ENCODE data around the gene BPIFA3. TPM values are rescaled to one million over a fixed set of nuclear protein-coding genes. Genes with fewer than 3 reads are reported as not detected.
"Not testable (repeated sequence)": the region's sequence is repeated elsewhere in the genome, so short reads cannot be mapped to it uniquely, and the experiment has no call there.

Gene BPIFA3
- total RNA-seq, result not detected

DNA sequence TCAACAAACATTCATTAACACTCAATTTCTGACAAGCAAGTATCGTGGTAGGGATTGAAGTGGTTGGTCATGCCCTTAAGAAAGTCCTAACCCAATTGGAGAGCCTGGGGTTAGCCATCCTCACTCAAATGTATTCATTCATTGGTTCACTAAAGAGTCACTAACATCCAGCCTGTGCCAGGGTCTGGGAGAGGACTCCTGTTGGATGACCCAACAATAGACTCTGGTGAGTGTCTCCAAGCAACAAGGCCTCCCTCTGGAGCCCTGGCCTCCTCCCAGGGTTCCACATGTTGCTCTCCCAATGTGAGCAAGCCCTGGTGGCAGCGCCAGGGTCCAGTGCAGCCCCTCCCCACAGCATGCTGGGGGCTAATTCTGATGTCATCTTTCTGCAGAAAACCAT lies at the start of gene BPIFA3:
BPIFA3 (plus strand) TSS at position 301 of the 400 bp plus-strand sequence. CDS start 185 bp downstream, outside the sequence.
- Mint-ChIP-seq H3K27ac (no peak within 1 kb of the TSS), H3K9me3 (no peaks in the 10 kb centered on the region), H3K36me3 (no peaks in the 10 kb centered on the region), H3K4me3 (no peak within 1 kb of the TSS), H3K27me3 (peaks cover 22% of the 10 kb centered on the region), H3K4me1 (ENCODE audit: low read depth) (no peaks in the 10 kb centered on the region)
- ChIA-PET CTCF (no interaction called here), POLR2A (no interaction called here)
- no peak for DNase-seq
- intact Hi-C loops (cut with micrococcal nuclease), result no loop called here

- intact Hi-C loops (cut with micrococcal nuclease), result no loop called here
- POLR2A ChIA-PET, result no interaction called here
- H3K36me3 Mint-ChIP-seq, result peaks cover 9% of the 10 kb centered on the region
- H3K4me3 Mint-ChIP-seq, result no peak within 1 kb of the TSS
- peaks cover 9% of the 10 kb centered on the region for H3K27me3 Mint-ChIP-seq
- H3K4me1 Mint-ChIP-seq (ENCODE audit: low read depth), result no peaks in the 10 kb centered on the region
- no peak within 1 kb of the TSS for H3K27ac Mint-ChIP-seq
- DNase-seq, result no peak
- CTCF ChIA-PET, result interaction anchor here (0.6 kb wide), 1 partner anchor 342 kb away, joined by 3 read pairs; no protein-coding TSS in a partner anchor
- H3K9me3 Mint-ChIP-seq, result peaks cover 14% of the 10 kb centered on the region
These were observed 49.3 kb upstream of the BPIFA3 start, which contains the start of gene BPIFA2 for GRCh38 chr20:33167859-33168258. Gene BPIFA2, plus strand, starts transcription at chr20:33168159. Its CDS starts 987 bp downstream, at chr20:33169146.

DNA sequence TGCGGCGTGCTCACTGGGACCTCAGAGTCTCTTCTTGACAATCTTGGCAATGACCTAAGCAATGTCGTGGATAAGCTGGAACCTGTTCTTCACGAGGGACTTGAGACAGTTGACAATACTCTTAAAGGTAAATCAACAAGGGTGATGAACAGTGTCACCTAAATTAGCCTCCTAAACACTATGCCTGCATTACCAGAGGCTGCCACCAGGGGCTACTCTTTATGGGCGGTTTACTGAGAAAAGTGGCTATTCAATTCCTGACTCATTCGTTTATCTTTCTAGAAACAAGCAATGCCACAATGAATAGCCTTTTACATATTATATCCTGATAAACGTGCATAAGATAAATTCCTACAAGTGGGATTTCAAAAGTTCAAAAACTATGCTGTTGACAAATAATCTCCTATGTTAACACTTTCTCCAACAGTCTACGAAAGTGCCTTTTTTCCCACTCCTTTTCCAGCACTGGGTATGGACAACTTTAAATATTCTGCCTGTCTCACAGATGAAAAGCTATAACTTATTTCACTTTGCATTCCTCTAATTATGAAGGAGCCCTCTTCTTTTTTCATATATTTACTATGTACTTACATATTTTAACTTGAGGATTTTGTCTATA lies 47.9 kb upstream of the BPIFA3 start:
- Mint-ChIP-seq H3K9me3 (peaks cover 14% of the 10 kb centered on the region), H3K27me3 (peaks cover 9% of the 10 kb centered on the region), H3K27ac (no peak overlapping the region), H3K36me3 (peaks cover 9% of the 10 kb centered on the region), H3K4me1 (ENCODE audit: low read depth) (no peaks in the 10 kb centered on the region), H3K4me3 (no peak overlapping the region)
- ChIA-PET POLR2A (no interaction called here), CTCF (interaction anchor here (0.7 to 1.0 kb wide), 4 partner anchors 33 to 40 kb away, joined by 3 read pairs; no protein-coding TSS in a partner anchor)
- intact Hi-C loops (cut with micrococcal nuclease), result no loop called here
- DNase-seq, result peak; percentile 45

DNA sequence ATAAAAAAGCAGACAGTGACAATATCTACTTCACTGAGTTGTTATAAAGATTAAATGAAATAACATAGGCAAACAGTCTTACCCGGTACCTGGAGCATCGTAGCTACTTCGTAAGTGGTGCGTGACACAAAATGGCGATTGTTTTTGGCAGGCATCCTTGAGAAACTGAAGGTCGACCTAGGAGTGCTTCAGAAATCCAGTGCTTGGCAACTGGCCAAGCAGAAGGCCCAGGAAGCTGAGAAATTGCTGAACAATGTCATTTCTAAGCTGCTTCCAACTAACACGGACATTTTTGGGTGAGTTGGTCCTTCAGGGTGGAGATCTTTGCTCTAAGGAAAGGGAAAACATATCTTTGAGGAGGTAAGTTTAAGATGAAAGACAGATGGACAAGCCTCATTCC lies 44.4 kb upstream of the BPIFA3 start:
- CTCF ChIA-PET, result no interaction called here
- Mint-ChIP-seq H3K27me3 (peaks cover 6% of the 10 kb centered on the region), H3K4me3 (no peak overlapping the region), H3K4me1 (ENCODE audit: low read depth) (no peaks in the 10 kb centered on the region), H3K36me3 (peaks cover 9% of the 10 kb centered on the region), H3K27ac (no peak overlapping the region), H3K9me3 (peaks cover 14% of the 10 kb centered on the region)
- POLR2A ChIA-PET, result no interaction called here
- intact Hi-C loops (cut with micrococcal nuclease), result no loop called here
- DNase-seq, result no peak

DNA sequence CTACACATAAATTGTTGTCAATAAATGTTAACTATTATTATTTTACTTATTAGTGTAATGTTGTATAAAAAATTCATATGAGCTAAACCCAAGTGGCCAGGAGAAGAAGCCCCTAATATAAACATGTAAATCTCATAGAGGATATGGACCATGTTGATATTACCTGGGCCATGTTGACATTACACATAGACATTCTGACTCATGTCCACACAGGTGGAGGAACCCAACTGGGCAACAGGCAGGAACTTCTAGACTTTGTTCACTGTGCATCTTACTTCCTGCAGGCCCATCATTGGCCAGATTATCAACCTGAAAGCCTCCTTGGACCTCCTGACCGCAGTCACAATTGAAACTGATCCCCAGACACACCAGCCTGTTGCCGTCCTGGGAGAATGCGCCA lies 42.0 kb upstream of the BPIFA3 start:
- Mint-ChIP-seq H3K27me3 (peaks cover 2% of the 10 kb centered on the region), H3K4me1 (ENCODE audit: low read depth) (no peaks in the 10 kb centered on the region), H3K4me3 (no peak overlapping the region), H3K9me3 (peaks cover 2% of the 10 kb centered on the region), H3K27ac (no peak overlapping the region), H3K36me3 (peaks cover 2% of the 10 kb centered on the region)
- intact Hi-C loops (cut with micrococcal nuclease), result no loop called here
- DNase-seq, result no peak
- POLR2A ChIA-PET, result no interaction called here
- CTCF ChIA-PET, result interaction anchor here (1.1 kb wide), 1 partner anchor 117 kb away, joined by 3 read pairs; no protein-coding TSS in a partner anchor

DNA sequence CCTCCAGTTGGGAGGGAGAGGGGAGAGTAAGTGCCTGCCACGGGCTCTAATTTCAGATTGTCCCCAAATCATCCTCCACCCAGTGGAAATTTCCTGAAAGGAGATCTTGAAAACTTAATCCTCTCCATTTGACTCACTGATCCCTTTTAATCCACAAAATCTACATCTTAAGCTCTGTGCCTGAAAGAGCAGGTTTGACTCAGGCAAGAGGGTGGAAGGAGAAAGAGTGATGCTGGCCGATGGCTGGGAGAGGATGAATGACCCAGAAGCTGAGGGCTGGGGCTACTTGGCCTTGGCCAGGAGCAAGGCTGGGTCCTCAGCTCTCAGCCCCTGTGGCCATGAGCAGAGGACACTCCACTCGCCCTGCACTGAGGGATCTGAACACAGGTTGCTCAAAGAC lies 41.1 kb upstream of the BPIFA3 start:
- no peak overlapping the region for H3K27ac Mint-ChIP-seq
- intact Hi-C loops (cut with micrococcal nuclease), result no loop called here
- peaks cover 2% of the 10 kb centered on the region for H3K9me3 Mint-ChIP-seq
- ChIA-PET POLR2A (no interaction called here), CTCF (no interaction called here)
- H3K4me1 Mint-ChIP-seq (ENCODE audit: low read depth), result no peaks in the 10 kb centered on the region
- H3K36me3 Mint-ChIP-seq, result no peaks in the 10 kb centered on the region
- no peak for DNase-seq
- H3K4me3 Mint-ChIP-seq, result no peak overlapping the region
- peaks cover 2% of the 10 kb centered on the region for H3K27me3 Mint-ChIP-seq

GRCh38 chr20:33177866-33178265 lies 39.3 kb upstream of the BPIFA3 start:
- Mint-ChIP-seq H3K4me3 (no peak overlapping the region), H3K36me3 (no peaks in the 10 kb centered on the region), H3K9me3 (no peaks in the 10 kb centered on the region), H3K4me1 (ENCODE audit: low read depth) (no peaks in the 10 kb centered on the region), H3K27me3 (no peaks in the 10 kb centered on the region), H3K27ac (no peak overlapping the region)
- DNase-seq, result no peak
- POLR2A ChIA-PET, result no interaction called here
- intact Hi-C loops (cut with micrococcal nuclease), result no loop called here
- CTCF ChIA-PET, result no interaction called here

DNA sequence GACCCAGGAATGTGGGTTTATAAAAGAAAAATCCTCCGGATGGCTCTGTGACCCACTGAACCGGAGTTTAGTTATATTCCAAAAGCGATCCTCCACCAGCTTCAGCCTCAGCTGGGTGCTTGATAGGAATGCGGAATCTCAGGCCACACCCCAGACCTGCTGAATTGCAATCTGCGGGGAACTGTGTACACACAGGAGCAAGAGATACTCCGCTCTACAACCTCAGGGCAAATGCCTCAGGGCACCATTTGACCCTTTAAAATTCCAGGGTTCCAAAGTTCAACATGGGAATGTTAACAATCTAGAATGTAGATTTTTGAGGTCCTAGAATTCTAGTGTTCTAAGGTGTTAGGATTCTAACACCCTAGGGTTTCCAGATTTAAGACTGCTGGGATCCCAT lies 38.4 kb upstream of the BPIFA3 start:
- intact Hi-C loops (cut with micrococcal nuclease), result no loop called here
- CTCF ChIA-PET, result no interaction called here

GRCh38 chr20:33180169-33180568 lies 37.0 kb upstream of the BPIFA3 start:
- ChIA-PET POLR2A (no interaction called here), CTCF (no interaction called here)
- Mint-ChIP-seq H3K9me3 (peaks cover 4% of the 10 kb centered on the region), H3K27me3 (no peaks in the 10 kb centered on the region), H3K4me1 (ENCODE audit: low read depth) (no peaks in the 10 kb centered on the region), H3K4me3 (no peak overlapping the region), H3K36me3 (no peaks in the 10 kb centered on the region), H3K27ac (no peak overlapping the region)
- intact Hi-C loops (cut with micrococcal nuclease), result no loop called here
- no peak for DNase-seq

More for the DNA sequence above, 38.4 kb upstream of the BPIFA3 start:
- POLR2A ChIA-PET, result no interaction called here
- Mint-ChIP-seq H3K27me3 (no peaks in the 10 kb centered on the region), H3K27ac (no peak overlapping the region), H3K4me1 (ENCODE audit: low read depth) (no peaks in the 10 kb centered on the region), H3K36me3 (no peaks in the 10 kb centered on the region), H3K4me3 (no peak overlapping the region), H3K9me3 (peaks cover 4% of the 10 kb centered on the region)
- DNase-seq, result no peak

GRCh38 chr20:33181482-33182093 lies 35.6 kb upstream of the BPIFA3 start:
- CTCF ChIA-PET, result no interaction called here
- Mint-ChIP-seq H3K27ac (no peak overlapping the region), H3K27me3 (no peaks in the 10 kb centered on the region), H3K4me1 (ENCODE audit: low read depth) (no peaks in the 10 kb centered on the region), H3K4me3 (no peak overlapping the region), H3K9me3 (peaks cover 4% of the 10 kb centered on the region), H3K36me3 (no peaks in the 10 kb centered on the region)
- no peak for DNase-seq
- intact Hi-C loops (cut with micrococcal nuclease), result no loop called here
- POLR2A ChIA-PET, result no interaction called here

DNA sequence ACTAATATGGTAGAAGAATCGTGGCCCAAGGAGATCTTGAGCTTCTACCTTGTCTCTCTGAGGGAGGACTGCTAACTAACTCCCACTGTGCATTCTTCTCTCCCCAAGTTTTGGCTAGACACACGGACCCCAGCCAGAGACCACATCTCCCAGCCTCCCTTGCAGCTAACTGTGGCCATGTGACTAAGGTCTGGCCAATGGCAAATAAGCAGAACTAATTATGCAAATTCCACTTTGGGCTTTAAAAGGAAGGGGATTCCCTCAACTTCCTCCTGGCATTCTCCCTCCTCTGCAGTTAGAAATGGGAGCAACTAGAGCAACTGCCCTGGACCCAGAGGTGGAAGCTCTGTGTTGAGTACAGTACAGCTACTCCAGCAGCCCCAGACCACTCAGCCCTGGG lies 33.8 kb upstream of the BPIFA3 start:
- intact Hi-C loops (cut with micrococcal nuclease), result no loop called here
- Mint-ChIP-seq H3K4me3 (no peak overlapping the region), H3K4me1 (ENCODE audit: low read depth) (no peaks in the 10 kb centered on the region), H3K9me3 (peaks cover 4% of the 10 kb centered on the region), H3K27me3 (no peaks in the 10 kb centered on the region), H3K27ac (no peak overlapping the region), H3K36me3 (no peaks in the 10 kb centered on the region)
- ChIA-PET POLR2A (no interaction called here), CTCF (interaction anchor here (0.6 kb wide), 1 partner anchor 52 kb away, joined by 3 read pairs; no protein-coding TSS in a partner anchor)
- no peak for DNase-seq

DNA sequence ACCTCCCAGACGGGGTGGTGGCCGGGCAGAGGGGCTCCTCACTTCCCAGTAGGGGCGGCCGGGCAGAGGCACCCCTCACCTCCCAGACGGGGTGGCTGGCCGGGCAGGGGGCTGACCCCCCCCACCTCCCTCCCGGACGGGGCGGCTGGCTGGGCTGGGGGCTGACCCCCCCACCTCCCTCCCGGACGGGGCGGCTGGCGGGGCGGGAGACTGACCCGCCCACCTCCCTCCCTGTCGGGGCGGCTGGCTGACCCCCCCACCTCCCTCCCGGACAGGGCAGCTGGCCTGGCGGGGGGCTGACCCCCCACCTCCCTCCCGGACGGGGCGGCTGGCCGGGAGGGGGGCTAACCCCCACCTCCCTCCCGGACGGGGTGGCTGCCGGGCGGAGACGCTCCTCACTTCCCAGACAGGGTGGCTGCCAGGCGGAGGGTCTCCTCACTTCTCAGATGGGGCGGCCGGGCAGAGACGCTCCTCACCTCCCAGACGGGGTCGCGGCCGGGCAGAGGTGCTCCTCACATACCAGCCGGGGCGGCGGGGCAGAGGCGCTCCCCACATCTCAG lies 32.0 kb upstream of the BPIFA3 start:
- H3K27ac Mint-ChIP-seq; H3K4me3 Mint-ChIP-seq; H3K27me3 Mint-ChIP-seq; H3K4me1 Mint-ChIP-seq (ENCODE audit: low read depth); POLR2A ChIA-PET; H3K9me3 Mint-ChIP-seq; DNase-seq; CTCF ChIA-PET; H3K36me3 Mint-ChIP-seq; intact Hi-C loops (cut with micrococcal nuclease): not testable (repeated sequence)

DNA sequence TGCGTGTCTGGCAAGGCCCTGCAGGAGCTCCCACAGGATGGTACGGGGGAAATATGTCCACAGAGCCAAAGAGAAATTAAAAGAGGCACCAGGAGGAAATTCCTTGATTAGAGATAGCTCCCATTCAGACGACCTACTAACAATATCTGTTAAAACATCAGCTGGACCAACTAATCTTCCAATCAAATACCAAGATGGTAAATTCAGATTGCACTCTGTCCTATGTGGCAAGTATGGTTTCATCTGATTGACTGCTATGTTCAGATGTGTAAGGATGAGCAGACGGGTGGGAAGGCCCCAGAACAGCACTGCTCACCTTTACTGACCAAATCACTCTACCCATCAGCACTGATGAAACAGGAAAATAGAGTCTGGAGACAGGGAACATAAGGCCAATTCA lies 29.7 kb upstream of the BPIFA3 start:
- intact Hi-C loops (cut with micrococcal nuclease), result no loop called here
- no peaks in the 10 kb centered on the region for H3K4me1 Mint-ChIP-seq (ENCODE audit: low read depth)
- no peaks in the 10 kb centered on the region for H3K36me3 Mint-ChIP-seq
- no peak for DNase-seq
- peaks cover 4% of the 10 kb centered on the region for H3K27me3 Mint-ChIP-seq
- H3K4me3 Mint-ChIP-seq, result no peak overlapping the region
- CTCF ChIA-PET, result no interaction called here
- no peak overlapping the region for H3K27ac Mint-ChIP-seq
- peaks cover 4% of the 10 kb centered on the region for H3K9me3 Mint-ChIP-seq
- POLR2A ChIA-PET, result no interaction called here
